Omental fat pad (tissue), 4 donors: ENCODE results near the gene SFXN1. TPM values are rescaled to one million over a fixed set of nuclear protein-coding genes. Genes with fewer than 3 reads are reported as not detected.

Experiments
- ATAC-seq: fragments of 150-250 bp; one replicate; pipeline ENCODE4 v1.9.1; 2016; ENCODE audit warnings: mild to moderate bottlenecking, moderate library complexity; ENCODE audit not compliant: low FRiP score
- DNase-seq: peaks from one replicate; pipeline ENCODE4 v3.0.0-alpha.2; 2019; ENCODE audit warnings: low spot score
- CTCF ChIP-seq, 3 donors: fragments of 450-650 bp; IDR thresholded peaks; one replicate each; pipeline ENCODE4 v1.5.1; 2016 to 2017; ENCODE audit warnings: antibody characterized with exemption in 3 of 3, mild to moderate bottlenecking in 3 of 3, moderate library complexity in 2 of 3
- total RNA-seq, 4 donors: library from RNA; depleted of rRNA; stranded (reverse); fragments of >200 nt; gene quantifications; one replicate each; pipeline ENCODE4 v1.1.0, GENCODE V29; 2016

SFXN1 gene
- total RNA-seq, 4 donors from 2014 or later: 18.8 to 32.6 (median 23.7) TPM

GRCh38 chr5:175569701-175570100 lies 91.3 kb downstream of the SFXN1 start:
- no peak for DNase-seq
- ATAC-seq: no peak
- no peak for TF ChIP-seq CTCF (IDR thresholded peaks at IDR 0.05)

- ATAC-seq: no peak
- DNase-seq: no peak
Measured at GRCh38 chr5:175572886-175573285, 94.5 kb downstream of the SFXN1 start.

GRCh38 chr5:175573493-175574269 lies 95.3 kb downstream of the SFXN1 start:
- no peak for ATAC-seq

More at GRCh38 chr5:175572886-175573285, 94.5 kb downstream of the SFXN1 start:
- no peak for TF ChIP-seq CTCF (IDR thresholded peaks at IDR 0.05)

GRCh38 chr5:175575301-175575700 lies 96.9 kb downstream of the SFXN1 start:
- ATAC-seq (no peak), DNase-seq (no peak)
- TF ChIP-seq CTCF (IDR thresholded peaks at IDR 0.05): no peak

More at GRCh38 chr5:175573493-175574269, 95.3 kb downstream of the SFXN1 start:
- DNase-seq: no peak
- no peak for TF ChIP-seq CTCF (IDR thresholded peaks at IDR 0.05)

GRCh38 chr5:175576096-175576495 lies 97.7 kb downstream of the SFXN1 start:
- DNase-seq (no peak), ATAC-seq (no peak)
- no peak for TF ChIP-seq CTCF (IDR thresholded peaks at IDR 0.05)

GRCh38 chr5:175576591-175576990 lies 98.2 kb downstream of the SFXN1 start:
- DNase-seq (no peak), ATAC-seq (no peak)
- TF ChIP-seq CTCF (IDR thresholded peaks at IDR 0.05): no peak

Other genes starting within 250 kb of the SFXN1 start
- under 1 TPM in 3 of 4 donors, not detected in 1; 0.13 to 0.96 (median 0.32) TPM for gene DRD1, start 34.4 kb upstream of the SFXN1 start, total RNA-seq
- gene HRH2, start 179.5 kb downstream of the SFXN1 start, total RNA-seq: 10 to 100 TPM in 2 of 4 donors, 1 to 10 TPM in 2; 2.9 to 22.6 (median 10.4) TPM